ENCODE measurements around the gene DHRS7.
"Not testable (repeated sequence)": the region's sequence is repeated elsewhere in the genome, so short reads cannot be mapped to it uniquely, and the experiment has no call there.

DHRS7 gene

GRCh38 chr14:60133487-60133886, 31.7 kb downstream of the DHRS7 start:
- DNase-seq (ENCODE audit: low spot score), result no peak

- DNase-seq (ENCODE audit: low spot score), result no peak
Measured at GRCh38 chr14:60125918-60126317, 39.3 kb downstream of the DHRS7 start.

GRCh38 chr14:60116181-60116580, 49.0 kb downstream of the DHRS7 start:
- DNase-seq (ENCODE audit: low spot score), result no peak

GRCh38 chr14:60114881-60115280, 50.3 kb downstream of the DHRS7 start:
- DNase-seq (ENCODE audit: low spot score), result no peak

- DNase-seq (ENCODE audit: low spot score), result no peak
Measured at GRCh38 chr14:60111732-60112131, 53.5 kb downstream of the DHRS7 start.

- DNase-seq (ENCODE audit: low spot score), result no peak
Measured at GRCh38 chr14:60107477-60107876, 57.7 kb downstream of the DHRS7 start.

- no peak for DNase-seq (ENCODE audit: low spot score)
Measured at GRCh38 chr14:60106339-60106738, 58.9 kb downstream of the DHRS7 start.

- no peak for DNase-seq (ENCODE audit: low spot score)
Measured at GRCh38 chr14:60102389-60102788, 62.8 kb downstream of the DHRS7 start.

GRCh38 chr14:60101786-60102185, 63.4 kb downstream of the DHRS7 start:
- DNase-seq (ENCODE audit: low spot score), result no peak

GRCh38 chr14:60099855-60100254, 65.3 kb downstream of the DHRS7 start:
- DNase-seq (ENCODE audit: low spot score), result not testable (repeated sequence)

- DNase-seq (ENCODE audit: low spot score), result no peak
Measured at GRCh38 chr14:60097974-60098373, 67.2 kb downstream of the DHRS7 start.

- no peak for DNase-seq (ENCODE audit: low spot score)
Measured at GRCh38 chr14:60095781-60096450, 69.3 kb downstream of the DHRS7 start.

GRCh38 chr14:60095231-60095630, 70.0 kb downstream of the DHRS7 start:
- DNase-seq (ENCODE audit: low spot score), result no peak

- no peak for DNase-seq (ENCODE audit: low spot score)
Measured at GRCh38 chr14:60094306-60094897, 70.8 kb downstream of the DHRS7 start.
